Endothelial cell of umbilical vein (primary cell): ENCODE data around the gene TMOD4. TPM values are rescaled to one million over a fixed set of nuclear protein-coding genes. Genes with fewer than 3 reads are reported as not detected.
A peak's percentile ranks its signal among the peaks of the same experiment; 100 is the strongest.
"Not testable (repeated sequence)": the region's sequence is repeated elsewhere in the genome, so short reads cannot be mapped to it uniquely, and the experiment has no call there.

Experiments used
- BruUV-seq: library from RNA; stranded (reverse); fragments of 400-500 nt; replicated peaks from 2 replicates; lab custom pipeline; 2021; lab: Mats Ljungman, UMichigan
- CTCF ChIA-PET: fragments of 300-600, 350-600 bp; sonication (Branson Sonifier 250); formaldehyde crosslinking; loops from one replicate; lab custom pipeline; 2021; ENCODE audit warnings: antibody characterized with exemption, inconsistent platforms; lab: Charles Lee
- POLR2A ChIA-PET: fragments of 300-600, 350-600 bp; sonication (Branson Sonifier 250); formaldehyde crosslinking; loops from one replicate; lab custom pipeline; 2021; ENCODE audit warnings: antibody characterized with exemption, inconsistent platforms; lab: Charles Lee
- DNase-seq: peaks from one replicate; pipeline ENCODE4 v3.0.0-alpha.2; 2011; ENCODE audit warnings: low read depth, low spot score
- FAIRE-seq: peaks from 2 replicates; lab custom pipeline; 2011; peaks lifted over from hg19 to GRCh38; lab: Jason Lieb, UNC
- H2AFZ ChIP-seq: 2 replicates; pipeline ENCODE4 v1.6.0; 2012; ENCODE audit warnings: low read depth, low read length, control low read depth, inconsistent platforms
- H3K27ac ChIP-seq: 2 replicates; pipeline ENCODE4 v1.5.1; 2011; ENCODE audit warnings: low read depth, mild to moderate bottlenecking, control low read depth, low read length, moderate library complexity; ENCODE audit not compliant: insufficient read depth
- H3K27me3 ChIP-seq, 2 experiments: 2 replicates each; pipeline versions ENCODE4 v1.6.0 to v1.6.1; 2011; ENCODE audit warnings: low read length in 2 of 2, mixed read lengths in 1 of 2; ENCODE audit not compliant: control insufficient read depth in 2 of 2, insufficient read depth in 2 of 2
- H3K36me3 ChIP-seq, 2 experiments: 2 replicates in 1 of 2; 3 replicates in 1 of 2; pipeline ENCODE4 v1.5.1; 2011; ENCODE audit warnings: low read length in 2 of 2, mild to moderate bottlenecking in 1 of 2, moderate library complexity in 1 of 2; ENCODE audit not compliant: control insufficient read depth in 2 of 2, insufficient read depth in 2 of 2; ENCODE audit errors: extremely low read depth in 1 of 2
- H3K4me1 ChIP-seq: 3 replicates; pipeline ENCODE4 v1.5.1; 2011; ENCODE audit warnings: mild to moderate bottlenecking, low read length; ENCODE audit not compliant: control insufficient read depth, insufficient read depth; ENCODE audit errors: extremely low read depth
- H3K4me2 ChIP-seq: 2 replicates; pipeline ENCODE4 v1.6.1; 2011; ENCODE audit warnings: low read length, control low read depth, mixed read lengths; ENCODE audit not compliant: insufficient read depth
- H3K4me3 ChIP-seq, 3 experiments: fragments of 200-600 bp in 1 of 3; sonication (generic), shearing (Covaris generic) in 1 of 3; replicated peaks in 1 of 3; 2 replicates each; pipeline ENCODE4 v1.5.1; 2011 to 2016; ENCODE audit warnings: control low read depth in 3 of 3, low read length in 3 of 3, mild to moderate bottlenecking in 2 of 3, inconsistent platforms in 1 of 3, low read depth in 1 of 3, moderate library complexity in 1 of 3; ENCODE audit not compliant: insufficient read depth in 1 of 3
- H3K79me2 ChIP-seq: 2 replicates; pipeline ENCODE4 v1.6.0; 2012; ENCODE audit warnings: low read length, inconsistent platforms; ENCODE audit not compliant: control insufficient read depth, insufficient read depth
- H3K9ac ChIP-seq: replicated peaks from 2 replicates; pipeline ENCODE3; 2011; ENCODE audit warnings: low read length, control low read depth; ENCODE audit not compliant: insufficient read depth; ENCODE audit errors: extremely low read depth
- H3K9me1 ChIP-seq: replicated peaks from 3 replicates; pipeline ENCODE4 v1.6.0; 2011; ENCODE audit warnings: mild to moderate bottlenecking, low read length; ENCODE audit not compliant: control insufficient read depth, insufficient read depth; ENCODE audit errors: extremely low read depth
- H3K9me3 ChIP-seq: replicated peaks from 2 replicates; pipeline ENCODE4 v1.5.1; 2012; ENCODE audit warnings: low read length, inconsistent platforms; ENCODE audit not compliant: control insufficient read depth, insufficient read depth
- H4K20me1 ChIP-seq: replicated peaks from 2 replicates; pipeline ENCODE3; 2011; ENCODE audit warnings: mild to moderate bottlenecking, low read length; ENCODE audit not compliant: control insufficient read depth, insufficient read depth; ENCODE audit errors: extremely low read depth
- MAX ChIP-seq: IDR thresholded peaks from 2 replicates; pipeline ENCODE4 v1.6.1; 2011; ENCODE audit not compliant: insufficient read depth, insufficient read length
- MYC ChIP-seq: IDR thresholded peaks from one replicate; pipeline ENCODE4 v1.6.1; 2011; ENCODE audit warnings: mild to moderate bottlenecking, low read depth, low read length
- POLR2A ChIP-seq: IDR thresholded peaks from 2 replicates; pipeline ENCODE4 v1.6.1; 2012; ENCODE audit warnings: low read depth, mild to moderate bottlenecking, control low read depth, low read length
- POLR2AphosphoS5 ChIP-seq: IDR thresholded peaks from 2 replicates; pipeline ENCODE4 v1.6.1; 2012; ENCODE audit warnings: low read depth, mild to moderate bottlenecking, control low read depth, low read length, moderate library complexity; ENCODE audit not compliant: insufficient read depth
- dilution Hi-C: fragments of 300-500 bp; cut with MboI; formaldehyde crosslinking; loops from one replicate; pipeline ENCODE4 v1.15.0; 2019; ENCODE audit warnings: low sequenced_read_pairs; ENCODE audit not compliant: extremely low pct_ligation_motif_present
- intact Hi-C: fragments of 100-400 bp; cut with micrococcal nuclease; formaldehyde crosslinking; loops from one replicate; pipeline ENCODE4 v1.10.0; 2022
- polyA plus RNA-seq, 4 experiments: library from polyadenylated mRNA; depleted of rRNA in 3 of 4; stranded (reverse) in 3 of 4; unstranded in 1 of 4; fragments of >200 nt; gene quantifications; 2 replicates each; pipeline versions ENCODE4 v1.2.1 to v1.2.3, GENCODE V29; 2011 to 2012; ENCODE audit warnings: missing spikeins in 1 of 4
- total RNA-seq: library from RNA; stranded (reverse); gene quantifications from 2 replicates; pipeline ENCODE4 v1.2.3, GENCODE V29; 2021

The TMOD4 gene
- total and polyA plus RNA-seq, 2 donors (not counting 3 experiments of a cell fraction or from before 2014, with no cell fraction given) = 0.22 to 1.4 TPM

GRCh38 chr1:151189637-151190445 lies 14.1 kb upstream of the TMOD4 start, which contains the start of gene VPS72:
Gene VPS72 (minus strand): TSS chr1:151190197. CDS start chr1:151190121, 76 bp downstream.
- H4K20me1 ChIP-seq = no peaks in the 10 kb centered on the region
- no peak for TF ChIP-seq MAX
- TF ChIP-seq MYC = peak; percentile 72
- peak; percentile 92 for TF ChIP-seq POLR2A
- peak; percentile 96 for TF ChIP-seq POLR2AphosphoS5
- H2AFZ ChIP-seq = peak within 1 kb of the TSS; percentile 25
- ChIA-PET CTCF (interaction anchor here (0.6 to 1.7 kb wide), 10 partner anchors 10 to 194 kb away, joined by 3 to 19 read pairs (median 4); partner anchors contain the start of genes LYSMD1, PSMD4 and SCNM1), POLR2A (interaction anchor here (0.9 to 1.3 kb wide), 3 partner anchors 11 to 90 kb away, joined by 3 to 4 read pairs (median 3); no protein-coding TSS in a partner anchor)
- H3K9me3 ChIP-seq = no peaks in the 10 kb centered on the region
- peaks cover 31% of the 10 kb centered on the region for H3K79me2 ChIP-seq
- H3K36me3 ChIP-seq = peaks cover 4 to 5% of the 10 kb centered on the region in 2 experiments
- peak within 1 kb of the TSS; percentile 56 for H3K27ac ChIP-seq
- DNase-seq (peak; percentile 91), FAIRE-seq (peak; percentile 94)
- intact Hi-C loops (loop anchor here (1.0 to 10.0 kb wide), 3 partner anchors 8 to 955 kb away; partner anchors contain the start of genes ANP32E, LYSMD1 and PIP5K1A), dilution Hi-C loops (no loop called here)
- H3K27me3 ChIP-seq = no peaks in the 10 kb centered on the region
- H3K4me1 ChIP-seq = peaks cover 10% of the 10 kb centered on the region
- H3K4me3 ChIP-seq = peak within 1 kb of the TSS; percentile 63 to 97 (median 93)
- H3K9ac ChIP-seq = peak within 1 kb of the TSS; percentile 93
- H3K9me1 ChIP-seq = no peaks in the 10 kb centered on the region
- peak within 1 kb of the TSS; percentile 98 for H3K4me2 ChIP-seq
- no TSS peak for BruUV-seq

GRCh38 chr1:151188667-151189066 lies 12.9 kb upstream of the TMOD4 start:
- H3K9me3 ChIP-seq, H4K20me1 ChIP-seq, DNase-seq, dilution Hi-C loops, H3K36me3 ChIP-seq, intact Hi-C loops, H3K27ac ChIP-seq, POLR2A ChIA-PET, FAIRE-seq, BruUV-seq, H3K9me1 ChIP-seq, H3K9ac ChIP-seq, H3K27me3 ChIP-seq, H2AFZ ChIP-seq: not testable (repeated sequence)
- Histone ChIP-seq H3K4me2 (peak overlapping the region; percentile 98), H3K79me2 (peaks cover 31% of the 10 kb centered on the region), H3K4me3 (peak overlapping the region in 1 of 3 experiments; percentile 97), H3K4me1 (peaks cover 10% of the 10 kb centered on the region)
- CTCF ChIA-PET = interaction anchor here (0.8 to 1.1 kb wide), 2 partner anchors 13 to 89 kb away, joined by 3 to 4 read pairs; partner anchors contain the start of gene TMOD4
